Activated naive CD4-positive, alpha-beta T cell treated with anti-CD3 and anti-CD28 coated beads, Interleukin-2, amount 50 U/mL, for 16 hours (primary cell): Measurements from ENCODE around the gene POLA1.

ENCODE experiments used
- DNase-seq: peaks from one replicate; pipeline ENCODE4 v3.0.0-alpha.2; 2020

POLA1 gene

DNA sequence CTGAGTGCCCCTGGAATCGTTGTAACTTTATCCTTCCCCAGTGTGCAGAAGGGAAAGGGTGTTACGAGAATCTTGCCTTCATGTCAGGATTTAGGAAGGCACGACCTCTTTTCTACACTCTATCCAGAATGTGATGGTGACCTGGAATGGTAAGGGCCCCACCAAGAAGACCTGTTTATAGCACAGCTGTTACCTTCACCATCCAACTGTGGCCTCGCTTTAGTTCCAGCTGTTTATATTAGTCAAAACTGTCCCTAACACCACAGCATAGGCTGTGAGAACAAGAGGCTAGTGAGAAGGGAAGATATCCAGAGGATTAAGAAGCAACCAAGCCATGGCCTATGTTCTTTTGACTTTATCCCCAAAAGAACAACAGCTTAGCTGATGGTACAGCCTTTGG, 294.0 kb downstream of the POLA1 start:
- no peak for DNase-seq

DNA sequence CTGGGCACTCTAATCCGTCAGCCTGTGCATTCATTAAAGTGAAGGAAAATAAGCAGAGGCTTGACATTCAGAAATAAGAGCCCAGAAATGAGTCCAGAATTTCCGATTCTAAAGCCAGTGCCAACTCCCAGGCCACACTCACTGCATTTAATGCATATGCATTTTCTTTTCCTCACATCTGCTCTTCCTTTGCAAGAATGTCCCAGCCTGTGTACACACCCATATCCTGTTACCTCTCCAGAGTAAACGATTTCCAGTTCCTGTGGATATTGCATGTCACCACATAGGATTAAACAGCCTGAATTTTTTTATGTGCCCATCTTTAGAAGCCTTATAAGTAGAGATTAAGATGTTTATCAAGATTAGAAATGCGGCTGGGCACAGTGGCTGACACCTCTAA, 294.6 kb downstream of the POLA1 start:
- DNase-seq = no peak

DNA sequence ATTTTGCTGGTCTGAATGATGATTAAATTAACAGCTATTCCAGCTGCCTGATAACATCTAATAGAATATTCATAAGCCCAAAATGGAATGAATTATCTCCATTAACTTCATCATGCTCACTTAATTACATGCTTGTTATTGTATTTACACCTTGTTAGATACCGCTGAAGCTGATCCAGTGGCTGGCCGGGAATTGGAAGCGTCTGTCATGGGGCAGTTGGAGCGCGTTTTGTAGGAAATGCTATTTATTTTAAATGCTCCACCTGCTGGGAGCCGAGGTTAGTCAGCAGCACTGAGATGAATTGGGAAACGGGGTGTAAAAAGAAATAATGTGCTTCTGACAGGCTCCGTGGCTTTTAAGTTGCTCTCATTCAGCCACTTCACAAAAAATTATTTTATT, 296.8 kb downstream of the POLA1 start:
- no peak for DNase-seq

DNA sequence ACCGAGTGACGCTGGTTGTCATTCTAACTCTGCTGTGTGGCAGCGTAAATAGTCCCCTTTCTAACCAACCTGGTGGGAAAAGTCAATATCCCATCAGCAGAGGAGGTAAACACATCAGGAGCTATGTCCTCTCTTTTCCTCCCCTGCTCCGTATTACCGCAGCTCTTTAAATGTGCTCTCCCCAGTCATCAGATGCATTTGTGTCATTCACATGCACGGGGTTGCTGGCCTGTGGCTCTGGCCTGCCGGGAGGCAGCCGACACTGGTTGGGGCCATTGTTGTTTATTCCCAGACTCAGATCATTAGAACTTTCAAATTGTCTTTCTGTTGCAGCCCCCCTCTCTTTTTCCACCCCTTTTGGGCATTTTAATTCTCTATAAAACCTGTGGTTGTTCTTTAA, 300.2 kb downstream of the POLA1 start:
- DNase-seq = no peak

DNA sequence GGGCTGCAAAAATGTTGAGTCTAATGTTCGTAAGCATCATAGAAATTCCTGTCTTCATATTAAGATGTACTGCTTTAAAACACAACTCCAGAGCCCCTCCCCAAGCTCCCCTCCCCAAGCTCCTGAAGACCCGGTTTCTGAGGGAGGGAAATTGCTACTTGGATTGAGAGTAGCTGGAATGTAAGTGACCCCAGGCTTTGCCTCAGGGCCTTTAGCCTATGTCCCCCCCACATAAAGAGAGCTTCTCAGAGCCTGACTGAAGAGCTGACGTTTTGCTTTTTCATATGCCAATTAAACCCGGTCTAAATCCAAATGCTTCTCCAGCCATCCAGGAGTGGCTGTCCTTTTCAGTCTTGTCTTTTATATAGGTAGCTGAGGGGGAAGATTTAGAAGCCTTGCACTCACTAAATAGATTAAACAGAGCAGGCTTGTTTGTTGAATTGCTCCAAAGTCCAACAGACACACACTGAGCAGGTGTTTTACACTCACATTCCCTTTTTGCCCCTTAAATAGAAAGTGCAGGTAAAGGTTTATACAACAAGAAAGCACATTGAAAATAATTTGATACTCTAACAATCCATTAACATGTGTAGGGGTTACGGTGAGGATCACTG, 302.5 kb downstream of the POLA1 start:
- no peak for DNase-seq

DNA sequence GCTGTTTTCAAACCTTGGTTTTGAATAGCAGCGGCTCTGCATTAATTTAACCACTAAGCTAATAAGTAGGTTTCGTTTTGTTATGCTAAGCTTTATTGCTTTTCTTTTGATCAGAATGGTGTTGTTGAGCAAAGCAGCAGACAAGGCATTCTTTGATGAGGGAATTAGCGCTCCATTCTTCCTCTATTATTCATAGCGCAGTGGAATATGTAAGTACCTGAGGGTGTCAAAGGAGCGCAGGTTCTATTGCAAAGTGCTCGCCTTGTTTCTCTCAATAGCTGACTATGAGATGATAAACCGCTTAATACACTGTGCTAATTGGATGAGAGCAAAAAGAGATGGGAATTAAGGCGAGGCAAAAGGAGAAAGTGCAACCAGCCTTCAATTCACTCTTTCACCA, 305.8 kb downstream of the POLA1 start:
- DNase-seq = no peak

DNA sequence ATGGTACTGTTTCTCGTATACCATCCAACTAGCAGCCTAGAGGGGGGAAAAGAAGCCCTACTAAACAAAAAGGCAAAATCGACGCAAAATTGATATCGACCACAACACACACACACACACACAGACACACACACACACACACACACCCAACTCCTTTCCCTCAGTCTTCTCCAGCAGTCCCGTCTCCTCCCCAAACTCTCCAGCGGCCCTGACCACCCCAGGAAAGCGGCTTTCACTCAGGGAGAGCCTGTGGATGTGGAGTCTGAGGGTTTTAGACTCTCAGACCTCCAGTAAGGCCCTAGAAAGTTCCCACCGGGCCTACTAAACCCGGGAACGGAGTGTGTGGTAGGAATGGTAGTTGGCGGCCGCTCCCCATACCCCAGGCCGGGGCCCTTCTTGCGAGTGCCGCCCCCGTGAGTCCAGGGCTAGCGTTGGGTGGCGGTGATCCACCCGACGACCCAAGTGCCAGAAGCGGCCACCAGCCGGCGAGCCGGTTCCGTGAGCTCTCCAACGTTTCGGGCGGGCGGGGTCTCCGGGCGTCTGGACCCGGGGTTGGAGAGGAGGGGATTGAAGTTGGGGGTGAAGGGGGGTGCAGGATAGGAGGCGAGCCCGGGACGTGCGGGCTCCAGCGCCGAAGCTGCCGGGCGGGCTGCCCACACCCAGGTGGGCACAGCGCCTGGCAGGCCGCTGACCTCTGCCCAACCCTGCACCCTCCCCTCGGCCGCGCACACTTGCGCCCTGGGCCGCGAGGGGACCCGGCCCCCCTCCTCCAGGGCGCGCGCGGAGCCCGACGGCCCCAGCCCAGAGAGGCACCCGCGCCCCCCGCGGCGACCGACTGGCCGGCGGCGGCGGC, 308.3 kb downstream of the POLA1 start:
- no peak for DNase-seq

DNA sequence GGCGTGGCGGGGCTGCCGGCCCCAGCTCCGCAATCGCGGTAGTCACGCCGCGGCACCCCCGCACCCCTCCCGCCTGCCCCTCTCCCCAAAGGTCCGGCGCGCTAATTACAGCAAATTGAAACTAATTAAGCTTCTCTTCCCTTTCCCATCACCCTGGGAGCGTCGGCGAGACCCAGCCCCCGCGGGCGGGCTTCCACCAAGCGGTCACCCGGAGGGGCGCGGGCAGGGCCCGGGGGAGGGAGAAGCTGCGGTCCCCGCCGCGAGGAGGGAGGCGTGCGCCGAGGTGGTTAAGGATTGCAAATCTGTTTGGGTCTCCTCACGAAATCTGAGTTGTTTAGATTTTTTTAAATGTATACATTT, 308.9 kb downstream of the POLA1 start:
- DNase-seq = no peak

DNA sequence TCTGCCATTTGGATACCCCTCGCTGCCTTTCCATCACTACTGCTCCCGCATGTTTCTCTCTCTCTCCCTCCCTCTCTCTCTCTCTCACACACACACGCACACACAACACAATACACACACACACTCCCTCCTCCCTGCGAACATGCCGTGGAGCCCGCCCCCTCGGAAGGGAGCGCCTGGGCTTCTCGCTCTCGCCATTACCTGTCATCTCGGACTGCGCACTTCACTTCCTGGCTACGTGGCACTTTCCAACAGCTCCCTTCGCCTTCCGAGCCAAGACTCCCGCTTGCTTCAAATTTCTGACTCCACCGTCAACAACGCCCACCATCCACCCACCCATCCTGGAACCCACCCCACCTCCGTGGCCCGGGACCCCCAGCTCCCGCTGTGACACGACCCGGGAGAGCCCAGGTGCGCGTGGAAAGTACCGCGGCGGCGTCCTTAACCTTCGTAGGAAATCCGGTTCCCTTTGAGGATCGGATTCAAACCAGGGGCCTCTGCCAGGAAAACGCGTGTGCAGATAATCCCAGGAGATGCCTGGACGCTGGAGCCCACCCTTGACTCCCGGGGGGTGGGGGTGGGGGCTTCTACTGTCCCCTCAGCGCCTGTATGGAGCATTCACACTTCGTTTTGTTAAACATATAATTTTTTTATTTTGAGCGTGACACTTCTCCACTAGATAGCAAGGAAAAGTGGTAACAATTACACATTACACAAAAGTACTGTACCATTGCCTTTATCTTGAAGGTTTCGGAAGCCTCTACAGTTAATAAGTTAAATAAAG, 309.5 kb downstream of the POLA1 start:
- no peak for DNase-seq

DNA sequence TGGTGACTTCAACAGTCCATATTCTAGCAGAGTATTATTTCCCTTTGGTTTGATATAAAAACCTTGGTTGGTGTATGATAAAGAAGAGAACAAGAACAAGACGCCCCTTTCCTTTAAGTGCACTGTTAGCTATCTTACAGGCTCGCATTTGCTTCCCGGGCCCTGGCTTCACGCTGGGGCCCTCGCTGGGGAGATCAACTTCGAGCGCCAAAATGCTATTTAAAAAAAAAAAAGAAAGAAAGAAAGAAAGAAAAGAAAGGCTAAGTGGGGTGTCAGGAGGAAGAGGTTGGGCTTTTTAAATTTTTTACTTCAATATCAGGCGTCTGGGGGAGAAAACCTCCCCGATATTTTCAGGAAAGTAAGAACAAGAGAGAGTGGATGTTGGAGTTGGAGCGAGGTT, 310.3 kb downstream of the POLA1 start:
- no peak for DNase-seq

DNA sequence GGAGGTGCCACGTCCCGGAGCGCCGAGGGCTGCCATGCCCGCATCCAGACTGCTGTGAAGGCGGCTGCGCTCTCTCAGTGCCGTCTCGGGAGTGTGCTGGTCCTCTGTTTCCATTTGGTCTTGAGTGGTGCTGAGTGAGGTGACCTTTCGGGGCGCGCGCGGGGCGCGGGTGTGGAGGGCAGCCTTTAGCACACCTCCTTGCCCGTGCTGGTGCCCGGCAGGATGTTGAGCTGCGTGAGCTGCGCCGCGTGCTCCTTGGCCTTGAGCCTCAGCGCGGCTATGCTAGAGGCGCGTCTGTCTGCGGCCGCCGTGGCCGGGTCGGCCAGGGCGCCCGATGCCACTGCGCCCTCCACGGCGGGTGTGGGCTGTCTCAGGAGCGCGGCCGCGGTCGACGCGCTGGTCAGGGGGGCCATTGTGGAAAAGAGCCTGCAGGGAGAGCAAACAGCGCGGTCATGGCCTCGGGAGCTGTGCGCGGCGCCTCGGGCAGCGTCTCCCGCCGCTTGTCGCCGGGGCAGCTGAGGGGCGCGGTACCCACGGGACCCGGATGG, 310.8 kb downstream of the POLA1 start:
- no peak for DNase-seq

DNA sequence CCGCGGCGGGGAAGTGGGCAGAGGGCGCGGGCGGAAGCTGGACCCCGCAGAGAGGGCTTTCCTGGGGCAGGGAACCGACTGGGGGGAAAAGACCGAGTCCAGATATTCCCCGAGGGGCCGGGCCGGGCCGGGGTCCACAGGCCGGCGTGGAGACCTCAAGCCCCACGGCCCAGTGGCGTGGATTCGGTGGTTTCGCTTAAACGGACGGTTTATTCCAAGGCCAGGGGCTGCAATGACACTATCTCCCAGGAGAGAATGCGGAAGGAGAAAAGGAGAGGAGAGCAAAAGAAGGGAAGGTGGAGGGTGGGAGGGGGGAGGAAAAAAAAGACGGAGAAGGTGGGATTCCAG, 311.3 kb downstream of the POLA1 start:
- no peak for DNase-seq

DNA sequence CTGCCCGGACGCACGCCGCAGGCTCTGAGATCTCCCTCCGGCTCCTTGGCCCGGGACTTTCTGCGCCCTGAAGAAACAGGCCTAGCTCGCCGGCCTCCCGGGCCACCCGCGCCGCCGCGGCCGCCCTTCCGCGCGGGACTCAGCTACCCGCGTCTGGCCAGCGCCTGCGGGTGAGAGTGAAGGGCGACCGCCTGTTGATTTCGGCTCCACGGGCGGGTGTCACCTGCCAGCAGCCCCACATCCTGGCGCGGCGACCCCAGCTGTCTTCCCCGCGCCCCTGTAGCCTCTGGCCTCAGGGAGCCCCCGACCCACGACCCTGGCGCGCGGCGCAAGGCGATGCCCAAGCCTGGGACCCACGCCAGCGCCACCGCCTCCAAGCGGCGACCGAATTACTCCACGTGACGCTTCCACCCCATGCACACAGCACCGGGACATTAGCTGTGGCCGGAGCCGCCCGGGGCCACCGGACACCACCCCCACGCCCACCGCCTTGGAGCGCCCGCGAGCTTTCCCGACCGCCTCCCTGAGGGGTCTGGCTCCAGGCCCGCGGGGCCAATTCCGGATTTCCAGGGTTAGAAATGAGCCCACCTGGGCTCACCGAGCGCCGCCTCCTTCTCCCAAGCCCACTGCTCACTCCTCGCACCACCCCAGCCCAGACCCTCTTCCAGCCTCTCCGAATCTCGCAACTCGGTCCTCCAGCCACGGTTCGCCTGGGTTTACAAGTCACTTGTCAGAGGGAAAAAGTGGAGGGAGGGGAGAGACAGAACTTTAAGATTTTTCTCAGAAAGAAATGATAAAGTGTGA, 311.9 kb downstream of the POLA1 start:
- no peak for DNase-seq

DNA sequence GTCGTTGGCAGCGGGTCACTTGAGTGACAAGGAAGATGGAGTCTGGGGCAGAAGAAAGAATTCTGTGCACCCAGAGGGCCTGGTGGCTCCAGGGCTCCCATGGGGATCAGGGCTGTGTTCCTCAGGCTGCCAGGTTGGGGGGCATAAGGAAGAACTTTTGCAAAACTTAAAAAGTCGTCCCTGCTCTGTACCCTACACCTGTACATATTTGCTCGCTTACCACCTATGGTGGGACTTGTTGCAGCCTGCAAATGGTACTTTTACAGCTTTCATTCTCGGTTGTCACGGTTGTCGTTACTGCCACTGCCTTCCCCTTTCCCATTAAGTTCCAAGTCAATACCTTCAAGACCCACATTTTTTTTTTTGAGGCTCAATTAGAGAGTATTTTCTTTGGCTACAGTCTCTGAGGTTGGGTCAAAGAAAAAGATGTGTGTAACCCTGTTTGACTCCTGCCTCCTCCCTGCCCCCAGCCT, 312.9 kb downstream of the POLA1 start:
- DNase-seq = no peak

DNA sequence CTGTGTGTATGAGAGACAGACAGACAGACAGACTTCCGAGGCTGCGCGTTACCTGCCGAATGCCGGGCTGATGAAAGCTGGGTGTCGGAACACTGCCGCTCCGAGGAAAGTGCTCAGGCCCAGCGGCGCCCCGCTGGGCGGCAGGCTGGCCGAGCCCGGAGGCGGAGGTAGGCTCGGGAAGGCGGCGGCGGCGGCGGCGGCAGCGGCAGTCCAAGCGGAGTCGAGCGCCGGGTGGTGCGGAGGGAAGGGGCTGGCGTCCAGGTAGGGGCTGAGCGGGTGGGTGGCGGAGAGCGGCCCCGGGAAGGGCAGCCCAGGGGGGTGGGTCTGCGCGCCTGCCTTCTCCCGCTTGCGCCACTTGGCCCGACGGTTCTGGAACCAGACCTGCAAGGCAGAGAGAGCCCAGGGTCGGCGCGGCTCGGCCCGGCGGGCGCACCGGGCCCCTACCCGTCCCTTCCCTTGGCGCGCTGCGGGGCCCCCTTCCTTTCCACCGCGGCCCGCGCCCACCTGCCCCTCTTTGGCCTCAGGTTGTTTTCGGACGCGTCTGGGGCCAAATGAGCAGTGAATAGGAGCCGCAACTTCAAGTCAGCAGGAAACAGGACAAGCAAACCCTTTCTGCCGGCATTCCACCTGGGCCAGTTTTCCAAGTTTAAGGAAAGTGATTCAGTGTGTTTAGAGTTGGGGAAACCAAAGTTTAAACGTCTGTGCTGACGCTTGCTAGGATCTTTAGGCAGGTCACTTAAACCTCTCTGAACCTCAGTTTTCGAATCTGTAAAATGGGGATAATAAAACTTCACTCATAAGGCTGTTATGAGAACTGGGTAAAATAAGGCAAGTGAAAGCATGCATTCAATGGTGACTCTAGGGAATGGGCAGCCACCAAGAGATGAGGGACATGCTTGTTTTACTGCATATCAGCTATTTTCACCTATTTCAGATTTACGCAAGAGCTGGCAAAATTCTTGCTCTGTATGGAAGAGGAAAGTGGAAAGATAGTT, 313.6 kb downstream of the POLA1 start:
- DNase-seq = no peak

DNA sequence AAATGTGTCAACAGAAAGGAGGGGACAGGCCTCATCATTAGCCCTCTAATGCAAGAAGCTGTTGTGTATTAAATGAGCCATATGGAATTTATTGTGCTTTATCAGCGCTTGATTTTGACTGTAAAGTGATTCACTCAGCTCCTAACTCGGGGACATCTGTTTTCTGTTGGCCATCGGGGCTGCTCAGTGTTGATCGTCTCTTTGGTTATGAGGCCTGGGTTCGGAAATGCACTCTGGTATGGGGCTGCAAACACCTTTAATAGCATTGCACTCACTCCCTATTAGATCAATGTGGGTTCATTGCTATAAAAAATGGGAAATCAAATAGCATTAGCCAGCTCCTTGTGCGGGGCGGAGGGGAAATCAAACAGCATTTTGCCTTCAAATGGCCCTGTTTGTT, 315.7 kb downstream of the POLA1 start:
- no peak for DNase-seq

DNA sequence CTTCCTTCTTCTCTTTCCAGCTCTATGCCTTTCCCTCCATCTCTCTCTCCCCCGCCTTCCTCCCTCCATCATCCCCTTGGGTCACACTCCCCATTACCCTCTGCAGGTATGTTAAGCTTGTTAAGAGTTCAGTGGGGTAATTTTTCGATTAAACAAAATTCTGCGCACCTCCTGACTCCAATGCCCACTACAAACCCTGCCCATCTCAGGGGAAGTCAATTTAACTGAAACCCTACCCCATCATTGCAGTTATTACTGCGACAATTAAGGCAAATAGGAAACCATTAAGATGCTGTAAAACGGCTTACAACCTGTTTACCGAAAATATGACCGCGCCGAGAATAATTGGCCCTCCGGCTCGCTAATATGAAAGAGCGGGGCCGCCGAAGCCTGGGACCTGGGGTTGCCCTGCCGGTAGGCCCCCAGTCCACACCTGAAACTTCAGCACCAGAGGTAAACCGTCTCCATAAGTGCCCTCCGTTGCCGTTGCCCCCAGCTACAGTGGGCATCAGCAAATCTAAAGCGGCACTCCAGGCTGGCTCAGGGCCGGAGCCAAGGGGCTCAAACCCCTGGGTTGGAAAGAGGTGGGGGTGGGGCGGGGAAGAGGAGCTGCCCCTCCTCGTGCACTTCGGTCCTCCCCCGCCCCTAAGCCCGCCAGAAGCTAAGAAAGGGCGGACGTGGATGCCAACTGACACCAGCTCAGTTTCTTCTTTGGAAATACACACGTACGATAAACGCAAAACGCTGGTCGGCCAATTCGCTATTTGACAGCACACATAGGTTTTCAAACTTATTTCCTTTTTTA, 317.3 kb downstream of the POLA1 start:
- no peak for DNase-seq

DNA sequence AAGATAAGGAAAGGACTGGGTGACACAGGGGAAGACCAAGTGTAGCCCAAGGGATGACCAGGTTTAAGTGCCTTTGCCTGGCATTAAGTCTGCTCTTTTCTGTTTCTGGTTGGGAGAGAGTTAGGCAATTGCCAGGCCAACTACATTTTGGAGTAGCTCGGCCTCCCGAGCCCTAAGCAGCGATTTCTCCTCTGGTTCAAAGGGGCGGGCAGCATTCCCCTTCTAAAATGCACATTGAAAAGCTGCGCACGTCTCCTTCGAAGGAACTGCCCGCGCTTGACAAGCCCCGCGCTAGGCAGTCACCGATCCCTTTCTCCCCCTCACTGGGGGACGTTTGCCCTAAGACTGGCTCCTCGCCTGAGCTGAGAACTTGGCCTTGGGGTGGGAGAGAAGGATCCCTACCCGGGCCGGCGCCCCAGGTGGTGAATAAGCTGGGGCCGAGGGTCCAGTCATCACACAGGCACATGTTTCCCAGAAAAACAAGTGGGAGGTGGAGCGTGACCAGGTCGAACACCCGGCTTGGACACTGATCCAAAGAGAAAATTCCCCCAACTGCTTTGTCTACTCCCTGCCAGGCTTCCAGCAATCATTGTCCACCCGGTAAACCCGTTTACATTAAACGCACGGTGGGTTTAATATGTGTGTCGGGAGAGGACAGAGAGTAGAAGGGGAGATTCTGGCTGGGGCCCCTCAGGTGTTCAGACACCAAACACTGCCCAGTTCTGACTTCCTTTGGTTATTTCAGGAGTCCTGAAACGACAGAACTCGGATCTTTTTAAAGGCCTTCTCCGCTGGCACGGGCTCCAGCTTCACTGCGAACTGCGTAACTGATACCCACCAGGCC, 318.1 kb downstream of the POLA1 start:
- no peak for DNase-seq

DNA sequence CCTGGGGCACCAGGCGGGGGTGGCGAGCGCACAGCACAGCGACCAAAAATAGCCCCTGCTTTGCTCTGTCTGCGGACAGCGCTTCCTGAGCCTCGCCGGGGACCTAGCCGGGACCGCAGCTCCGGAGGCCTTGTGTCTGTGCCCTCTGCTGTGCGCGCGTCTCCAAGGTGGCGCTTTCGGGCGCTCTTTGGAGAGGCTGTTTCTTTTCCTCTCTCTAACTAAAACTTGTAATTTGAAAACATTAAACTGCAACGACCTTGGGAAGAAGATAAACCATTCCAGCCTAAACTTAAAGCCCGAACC, 318.7 kb downstream of the POLA1 start:
- DNase-seq = no peak
